PC-3 (cell line): Measurements from ENCODE around the gene METTL24.

Experiments used
- EZH2 ChIP-seq: fragments of 300-600 bp; sonication (generic); IDR thresholded peaks from one replicate; pipeline ENCODE4 v1.6.1; 2017; ENCODE audit warnings: antibody characterized with exemption, mild to moderate bottlenecking, low read length; ENCODE audit not compliant: unreplicated experiment
- TF ChIP-seq, protein P1 (sequence below): fragments of 300-600 bp; sonication (generic); conservative IDR thresholded peaks from 2 replicates; pipeline ENCODE4 v1.5.1; 2017; ENCODE audit warnings: antibody characterized with exemption, low read depth, mild to moderate bottlenecking, low read length

DNA sequence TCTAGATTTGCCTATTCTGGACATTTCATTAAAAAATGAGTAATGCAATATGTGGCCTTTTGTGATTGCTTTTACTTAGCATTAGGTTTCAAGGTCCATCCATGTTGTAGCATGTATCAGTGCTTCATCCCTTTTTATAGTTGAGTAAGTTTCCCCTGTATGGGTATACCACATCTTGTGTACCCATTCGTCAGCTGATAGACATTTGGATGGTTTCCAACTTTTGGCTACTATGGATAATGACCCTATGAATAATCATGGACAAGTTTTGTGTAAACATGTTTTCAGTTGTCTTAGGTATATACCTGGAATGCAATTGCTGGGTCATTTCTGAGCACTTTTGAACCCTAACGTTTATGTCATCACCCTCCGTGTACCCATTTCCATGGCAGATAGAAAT is 15.4 kb downstream of the METTL24 start:
- TF ChIP-seq, protein P1, sequence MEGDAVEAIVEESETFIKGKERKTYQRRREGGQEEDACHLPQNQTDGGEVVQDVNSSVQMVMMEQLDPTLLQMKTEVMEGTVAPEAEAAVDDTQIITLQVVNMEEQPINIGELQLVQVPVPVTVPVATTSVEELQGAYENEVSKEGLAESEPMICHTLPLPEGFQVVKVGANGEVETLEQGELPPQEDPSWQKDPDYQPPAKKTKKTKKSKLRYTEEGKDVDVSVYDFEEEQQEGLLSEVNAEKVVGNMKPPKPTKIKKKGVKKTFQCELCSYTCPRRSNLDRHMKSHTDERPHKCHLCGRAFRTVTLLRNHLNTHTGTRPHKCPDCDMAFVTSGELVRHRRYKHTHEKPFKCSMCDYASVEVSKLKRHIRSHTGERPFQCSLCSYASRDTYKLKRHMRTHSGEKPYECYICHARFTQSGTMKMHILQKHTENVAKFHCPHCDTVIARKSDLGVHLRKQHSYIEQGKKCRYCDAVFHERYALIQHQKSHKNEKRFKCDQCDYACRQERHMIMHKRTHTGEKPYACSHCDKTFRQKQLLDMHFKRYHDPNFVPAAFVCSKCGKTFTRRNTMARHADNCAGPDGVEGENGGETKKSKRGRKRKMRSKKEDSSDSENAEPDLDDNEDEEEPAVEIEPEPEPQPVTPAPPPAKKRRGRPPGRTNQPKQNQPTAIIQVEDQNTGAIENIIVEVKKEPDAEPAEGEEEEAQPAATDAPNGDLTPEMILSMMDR = no peak
- no peak for TF ChIP-seq EZH2
